ENCODE data around the gene NUTM2B.
"Not testable (repeated sequence)": the region's sequence is repeated elsewhere in the genome, so short reads cannot be mapped to it uniquely, and the experiment has no call there.

NUTM2B gene, protein sequence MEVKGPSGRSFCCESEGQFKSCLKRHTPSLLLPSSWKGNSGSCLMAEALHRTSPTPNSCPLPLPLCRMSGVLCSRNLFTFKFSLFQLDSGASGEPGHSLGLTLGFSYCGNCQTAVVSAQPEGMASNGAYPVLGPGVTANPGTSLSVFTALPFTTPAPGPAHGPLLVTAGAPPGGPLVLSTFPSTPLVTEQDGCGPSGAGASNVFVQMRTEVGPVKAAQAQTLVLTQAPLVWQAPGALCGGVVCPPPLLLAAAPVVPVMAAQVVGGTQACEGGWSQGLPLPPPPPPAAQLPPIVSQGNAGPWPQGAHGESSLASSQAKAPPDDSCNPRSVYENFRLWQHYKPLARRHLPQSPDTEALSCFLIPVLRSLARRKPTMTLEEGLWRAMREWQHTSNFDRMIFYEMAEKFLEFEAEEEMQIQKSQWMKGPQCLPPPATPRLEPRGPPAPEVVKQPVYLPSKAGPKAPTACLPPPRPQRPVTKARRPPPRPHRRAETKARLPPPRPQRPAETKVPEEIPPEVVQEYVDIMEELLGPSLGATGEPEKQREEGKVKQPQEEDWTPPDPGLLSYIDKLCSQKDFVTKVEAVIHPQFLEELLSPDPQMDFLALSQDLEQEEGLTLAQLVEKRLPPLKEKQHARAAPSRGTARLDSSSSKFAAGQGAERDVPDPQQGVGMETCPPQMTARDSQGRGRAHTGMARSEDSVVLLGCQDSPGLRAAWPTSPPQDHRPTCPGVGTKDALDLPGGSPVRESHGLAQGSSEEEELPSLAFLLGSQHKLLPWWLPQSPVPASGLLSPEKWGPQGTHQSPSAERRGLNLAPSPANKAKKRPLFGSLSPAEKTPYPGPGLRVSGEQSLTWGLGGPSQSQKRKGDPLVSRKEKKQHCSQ

DNA sequence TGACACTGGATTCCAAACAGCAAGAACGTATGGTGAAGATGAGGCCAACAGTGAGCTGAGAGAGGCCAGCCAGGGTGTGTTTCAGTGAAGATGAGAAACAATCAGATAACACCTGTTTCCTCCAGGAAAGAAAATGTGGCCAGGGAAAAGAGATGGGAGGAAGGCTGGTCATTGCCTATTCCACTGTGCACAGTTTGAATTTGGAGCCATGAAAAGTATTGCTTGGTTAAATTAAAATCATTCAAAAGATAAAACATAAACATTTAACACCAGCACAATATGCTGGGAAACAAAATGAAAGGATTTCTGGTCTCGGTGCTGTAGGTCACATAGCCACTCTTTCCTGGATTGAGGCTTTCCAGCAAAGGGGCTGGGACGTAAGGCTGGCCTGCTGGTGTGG lies at the start of gene NUTM2B:
NUTM2B (plus strand) TSS at position 301 of the 400 bp plus-strand sequence. CDS start 383 bp downstream, outside the sequence.
- not testable (repeated sequence) for DNase-seq

DNA sequence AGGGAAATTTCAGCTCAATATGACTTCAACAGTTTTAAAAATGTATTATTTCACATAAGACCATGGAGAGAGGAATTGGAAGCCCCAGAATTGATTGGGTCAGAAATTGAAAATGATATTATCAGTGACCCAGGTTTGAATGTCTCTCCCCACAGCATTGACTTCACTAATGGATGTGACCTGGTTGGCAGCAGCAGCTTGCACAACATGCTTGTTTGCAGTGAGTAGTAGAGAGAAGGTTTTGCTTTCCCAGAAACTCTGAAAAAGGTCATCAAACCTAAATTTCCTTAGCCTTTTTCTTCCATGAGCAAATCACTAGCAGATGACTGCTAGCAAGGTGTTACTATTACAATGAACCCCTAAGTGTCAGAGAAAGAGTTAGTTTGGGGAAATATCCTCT lies 39.7 kb upstream of the NUTM2B start:
- DNase-seq: not testable (repeated sequence)

DNA sequence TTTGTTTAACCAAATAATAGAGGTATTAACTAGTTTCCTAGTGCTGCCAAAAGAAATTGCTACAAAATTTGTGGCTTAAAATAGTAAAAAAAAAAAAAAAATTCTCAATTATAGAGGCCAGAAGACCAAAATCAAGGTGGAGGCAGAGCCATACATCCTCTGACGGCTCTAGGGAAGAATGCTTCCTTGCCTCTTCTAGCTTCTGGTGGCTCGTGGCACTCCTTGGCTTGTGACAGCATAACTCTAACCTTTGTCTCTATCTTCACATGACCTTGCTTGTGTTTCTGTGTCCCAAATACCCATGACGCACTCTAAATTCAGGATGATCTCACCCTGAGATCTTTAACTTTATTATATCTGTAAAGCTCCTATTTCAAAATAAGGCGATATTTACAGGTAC lies 38.3 kb upstream of the NUTM2B start:
- not testable (repeated sequence) for DNase-seq

DNA sequence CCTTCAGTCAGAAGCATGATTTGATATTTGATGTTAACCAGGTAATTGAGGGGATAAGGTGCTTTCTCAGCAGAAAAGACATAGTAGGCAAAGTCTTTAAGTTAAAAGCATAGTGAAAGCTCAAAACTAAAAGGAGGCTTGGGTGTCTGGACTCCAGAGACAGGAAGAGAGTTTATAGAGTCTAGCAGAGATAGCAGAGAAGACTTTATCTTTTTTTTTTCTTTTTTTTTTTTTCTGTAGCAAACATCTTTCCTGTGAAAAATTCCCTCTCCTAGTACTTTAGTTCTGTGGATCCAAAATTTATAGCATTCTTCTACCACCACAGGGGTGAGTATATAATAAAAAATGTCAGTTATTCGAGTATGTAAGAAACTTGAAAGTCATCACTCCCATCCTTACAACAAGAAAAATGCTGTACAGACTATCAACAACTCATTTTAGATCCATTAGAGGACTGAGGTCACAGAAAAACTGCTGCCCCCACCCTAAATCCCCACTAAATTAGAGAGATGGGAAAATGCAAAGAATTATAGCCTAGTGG lies 33.7 kb upstream of the NUTM2B start:
- DNase-seq: not testable (repeated sequence)

DNA sequence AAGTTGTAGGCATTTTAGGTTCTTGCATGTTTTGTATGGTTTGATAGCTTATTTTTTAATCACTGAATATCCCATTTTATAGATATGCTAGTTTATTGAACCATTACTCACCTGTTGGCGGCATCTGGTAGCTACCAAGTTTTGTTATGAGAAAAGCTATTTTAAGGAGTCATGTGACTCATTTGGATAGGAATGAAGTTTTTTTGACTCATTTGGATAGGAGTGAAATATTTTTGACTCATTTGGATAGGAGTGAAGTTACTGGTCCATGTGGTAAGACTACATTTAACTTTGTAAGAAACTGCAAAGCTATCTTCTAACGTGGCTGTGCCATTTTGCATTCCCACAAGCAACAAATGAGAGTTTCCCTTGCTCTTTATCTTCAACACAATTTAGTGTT lies 28.1 kb upstream of the NUTM2B start:
- not testable (repeated sequence) for DNase-seq

DNA sequence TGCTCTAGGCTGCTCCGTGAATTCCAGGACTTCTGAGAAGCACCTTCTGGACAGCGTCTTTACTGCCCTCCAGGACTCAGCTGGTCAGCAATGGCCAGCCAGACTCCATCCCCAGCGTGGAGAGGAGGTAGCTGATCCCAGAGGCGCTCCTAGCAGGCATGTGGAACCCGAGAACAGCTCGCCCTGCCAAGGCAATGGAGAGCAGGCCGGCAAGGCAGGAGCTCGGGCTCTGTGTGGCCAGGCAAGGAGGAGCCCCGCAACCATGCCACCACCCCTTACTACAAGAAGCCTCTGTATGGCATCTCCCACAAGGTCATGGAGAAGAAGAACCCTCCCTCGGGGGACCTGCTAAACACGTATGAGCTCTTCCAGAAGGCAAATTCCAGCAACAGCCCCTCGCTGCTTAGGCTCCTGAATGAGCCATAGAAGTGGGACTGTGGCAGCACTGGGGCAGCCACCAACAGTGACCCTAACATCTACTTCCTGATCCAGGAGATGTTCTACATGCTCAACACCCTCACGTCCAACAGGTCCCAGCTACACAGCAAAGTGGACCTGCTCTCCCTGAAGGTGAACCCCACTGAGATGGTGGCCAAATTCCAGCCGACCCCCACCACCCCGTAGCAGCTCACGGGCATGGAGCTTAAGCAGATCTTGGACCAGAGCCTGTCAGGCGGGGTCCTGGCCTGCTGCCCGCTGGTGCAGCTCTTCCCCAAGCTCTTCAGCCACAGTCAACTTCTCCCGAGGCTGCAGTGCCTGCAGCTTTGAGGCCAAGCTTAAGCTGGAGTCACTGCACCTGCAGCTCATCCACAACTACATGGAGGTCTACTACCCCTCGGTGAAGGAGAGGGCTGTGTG lies 19.8 kb upstream of the NUTM2B start:
- not testable (repeated sequence) for DNase-seq

DNA sequence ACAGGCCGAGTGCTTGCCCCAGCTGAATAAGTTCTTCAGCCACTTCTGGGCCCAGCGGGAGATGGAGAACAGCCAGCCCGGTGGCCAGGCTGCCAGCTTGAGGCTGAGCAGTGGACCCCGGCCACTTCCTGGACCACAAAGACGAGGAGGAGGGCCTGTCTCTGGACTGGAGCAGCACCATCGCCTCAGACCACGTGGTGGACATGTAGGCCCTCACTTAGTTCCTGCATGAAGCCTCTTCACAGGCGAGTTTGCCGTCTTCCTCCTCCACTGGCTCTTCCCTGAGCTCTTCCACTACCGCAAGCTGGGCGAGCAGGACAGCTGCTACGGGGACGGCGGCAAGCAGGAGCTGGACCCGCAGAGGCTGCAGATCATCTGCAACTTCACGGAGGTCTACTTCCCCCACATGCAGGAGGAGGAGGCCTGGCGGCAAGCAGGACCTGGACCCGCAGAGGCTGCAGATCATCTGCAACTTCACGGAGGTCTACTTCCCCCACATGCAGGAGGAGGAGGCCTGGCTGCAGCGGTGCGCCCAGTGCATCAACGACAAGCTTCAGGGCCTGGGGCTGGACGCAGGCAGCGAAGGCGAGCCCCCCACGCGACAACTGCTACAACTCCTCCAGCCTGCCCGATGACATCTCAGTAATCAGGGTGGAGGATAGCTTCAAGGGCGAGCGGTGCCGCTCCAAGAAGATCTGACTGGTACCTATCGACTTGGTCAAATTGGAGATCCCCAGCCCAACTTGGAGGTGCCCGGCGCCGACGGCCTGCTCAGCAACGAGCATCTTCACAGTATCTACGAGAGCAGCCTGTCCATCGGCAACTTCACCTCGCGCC lies 18.9 kb upstream of the NUTM2B start:
- not testable (repeated sequence) for DNase-seq

DNA sequence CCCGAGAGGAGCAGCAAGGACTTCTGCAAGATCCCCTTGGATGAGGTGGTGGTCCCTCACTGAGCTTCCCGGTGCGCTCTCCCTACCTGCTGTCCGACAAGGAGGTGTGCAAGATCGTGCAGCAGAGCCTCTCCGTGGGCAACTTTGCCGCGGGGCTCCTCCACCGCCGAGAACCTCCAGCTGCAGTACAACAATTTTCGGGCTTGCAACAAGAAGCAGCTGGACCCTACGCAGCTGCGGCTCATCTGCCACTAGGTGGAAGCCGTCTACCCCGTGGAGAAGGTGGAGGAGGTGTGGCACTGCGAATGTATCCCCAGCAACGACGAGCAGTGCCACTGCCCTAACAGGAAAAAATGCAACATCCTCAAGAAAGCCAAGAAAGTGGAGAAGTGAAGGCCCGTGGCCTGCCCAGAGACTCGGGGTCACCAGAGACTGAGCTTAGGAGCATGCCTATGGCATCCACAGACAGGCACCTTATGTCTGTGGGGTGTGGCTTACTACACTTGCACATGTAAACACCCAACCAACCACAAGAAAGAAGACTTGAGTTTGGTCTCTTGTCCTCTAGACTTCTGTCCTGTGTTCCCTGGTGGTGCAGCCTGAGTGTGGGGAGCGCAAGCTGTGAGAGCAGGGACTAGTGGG lies 17.9 kb upstream of the NUTM2B start:
- DNase-seq: not testable (repeated sequence)

DNA sequence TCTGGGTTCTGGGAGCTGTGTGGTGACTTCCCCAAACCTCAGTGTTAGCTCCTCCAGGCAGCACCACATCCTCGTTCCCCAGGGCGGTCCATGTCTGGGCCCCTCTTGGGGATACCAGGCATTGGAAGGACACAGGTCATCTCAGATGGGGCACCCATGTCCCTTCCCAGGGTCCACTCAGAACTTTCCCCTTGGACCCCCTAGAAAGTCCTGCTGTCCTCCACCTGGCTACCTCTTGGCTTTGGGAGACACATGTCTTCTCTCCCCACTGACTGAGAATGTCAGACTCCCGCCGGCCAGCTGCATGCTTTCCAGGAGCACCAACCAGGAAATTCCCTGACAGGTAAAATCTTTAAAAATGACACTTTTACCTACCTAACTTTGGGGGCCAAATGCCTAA lies 16.4 kb upstream of the NUTM2B start:
- not testable (repeated sequence) for DNase-seq

DNA sequence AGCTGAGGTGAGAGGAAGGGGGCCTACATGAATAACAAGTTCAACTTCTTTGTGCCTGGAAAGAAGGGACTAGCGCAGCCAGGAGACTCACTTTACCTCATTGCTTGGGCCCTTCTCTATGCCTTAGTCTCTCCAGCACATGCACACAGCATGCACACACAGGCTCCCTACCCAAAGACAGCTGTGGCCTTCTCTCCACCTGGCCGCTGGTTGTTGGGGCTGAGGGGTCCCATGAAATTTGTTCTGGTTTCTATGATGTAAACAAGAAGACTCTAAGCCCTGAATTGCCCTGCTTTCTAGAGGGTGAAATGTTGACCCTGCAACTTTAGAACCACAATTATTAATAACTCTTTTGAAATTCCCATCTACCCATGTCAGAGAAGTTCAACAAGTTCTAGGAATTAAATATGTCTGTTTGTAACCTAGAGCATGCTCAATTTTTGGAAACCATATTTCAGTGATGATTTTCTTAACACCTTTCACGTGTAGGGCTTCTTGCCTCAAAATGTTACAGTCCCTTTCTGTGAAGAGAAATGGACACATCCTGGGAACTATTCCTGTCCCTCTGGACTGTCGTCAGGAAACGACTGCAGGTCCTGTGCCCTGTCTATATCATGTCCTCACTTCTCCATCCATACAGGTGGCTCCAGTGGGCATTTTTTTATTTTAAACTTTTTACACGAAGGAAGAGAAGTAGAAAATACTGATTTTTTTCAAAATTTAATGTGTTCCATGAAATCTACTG lies 15.4 kb upstream of the NUTM2B start:
- DNase-seq: not testable (repeated sequence)

DNA sequence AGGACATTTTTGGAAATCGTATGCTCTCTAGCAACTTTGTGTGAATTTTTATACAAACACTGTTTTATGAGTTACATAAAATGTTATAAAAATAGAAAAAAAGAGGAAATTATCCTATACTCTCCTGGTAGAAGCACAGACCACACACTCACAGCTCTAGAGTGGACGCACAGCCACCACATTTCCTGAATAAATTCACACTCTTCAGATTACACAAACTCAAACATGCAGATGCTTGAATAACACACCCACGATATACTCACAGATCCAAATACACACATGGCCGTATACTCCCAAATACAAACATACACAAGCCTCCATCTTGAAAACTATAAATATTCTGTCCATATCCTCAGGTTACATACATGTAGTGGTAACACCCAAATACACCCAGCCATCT lies 14.2 kb upstream of the NUTM2B start:
- not testable (repeated sequence) for DNase-seq

DNA sequence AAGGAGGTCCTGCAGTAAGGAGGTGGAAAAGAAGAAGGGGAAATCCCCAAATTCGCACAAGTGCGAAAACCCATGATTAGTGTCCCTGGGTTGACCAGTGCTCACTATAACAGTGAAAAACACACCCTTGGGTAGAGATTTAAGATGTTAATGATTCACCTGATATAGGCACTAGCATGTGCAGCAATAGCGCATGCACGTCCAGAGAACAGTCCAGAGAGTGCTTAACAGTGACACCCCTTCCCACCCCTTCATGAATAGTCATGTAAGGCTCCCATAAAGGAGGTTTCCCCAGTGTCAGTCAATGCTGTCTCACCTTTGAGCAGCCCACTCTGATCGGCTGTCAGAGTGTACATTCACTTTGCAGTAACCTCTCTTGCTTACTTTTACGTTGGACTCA lies 6.4 kb upstream of the NUTM2B start:
- not testable (repeated sequence) for DNase-seq

DNA sequence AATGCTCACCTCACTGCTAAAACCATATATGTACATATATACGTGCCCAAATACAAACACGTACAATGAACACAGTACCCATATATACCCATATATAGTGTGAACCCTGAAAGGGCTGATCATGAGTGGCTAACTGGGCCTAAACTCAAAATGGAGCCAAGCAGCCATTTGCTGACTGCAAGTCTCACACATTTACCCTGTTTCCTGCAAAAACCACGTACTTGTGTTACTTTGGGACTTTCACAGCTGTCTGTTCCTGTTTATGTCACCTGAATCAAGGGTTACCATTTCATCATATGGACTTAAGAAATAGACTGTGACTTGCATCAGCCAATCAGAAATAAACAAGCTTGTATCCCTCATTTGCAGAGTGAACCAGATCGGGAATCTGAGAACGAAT lies 5.9 kb upstream of the NUTM2B start:
- DNase-seq: not testable (repeated sequence)

DNA sequence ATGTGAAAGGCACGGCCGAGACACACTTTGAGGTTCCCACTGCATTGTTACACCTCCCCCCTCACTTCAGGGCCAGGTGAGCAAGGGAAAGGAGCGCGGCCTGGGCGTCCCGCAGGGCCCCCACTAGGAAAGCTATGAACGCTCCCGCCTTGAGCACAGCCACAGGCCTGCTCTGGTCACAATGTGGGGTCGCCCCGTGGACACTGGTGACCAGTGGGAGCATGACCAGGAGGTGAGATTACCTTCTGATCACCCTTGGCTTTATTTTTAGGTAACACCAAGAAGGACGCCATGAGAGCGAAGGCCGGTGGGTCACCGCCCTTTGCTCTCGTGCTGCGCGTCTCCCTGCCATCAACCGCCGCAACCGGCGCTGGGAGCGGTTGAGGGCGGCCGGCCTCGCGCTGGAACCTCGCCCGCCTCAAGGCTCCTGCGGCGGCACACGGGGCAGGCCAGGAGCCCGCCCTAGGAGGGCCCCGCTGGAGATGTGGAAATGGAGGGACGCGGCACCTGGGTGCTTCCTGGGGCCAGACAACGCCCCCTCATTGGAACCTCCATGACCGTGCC lies 2.6 kb upstream of the NUTM2B start:
- DNase-seq: not testable (repeated sequence)

DNA sequence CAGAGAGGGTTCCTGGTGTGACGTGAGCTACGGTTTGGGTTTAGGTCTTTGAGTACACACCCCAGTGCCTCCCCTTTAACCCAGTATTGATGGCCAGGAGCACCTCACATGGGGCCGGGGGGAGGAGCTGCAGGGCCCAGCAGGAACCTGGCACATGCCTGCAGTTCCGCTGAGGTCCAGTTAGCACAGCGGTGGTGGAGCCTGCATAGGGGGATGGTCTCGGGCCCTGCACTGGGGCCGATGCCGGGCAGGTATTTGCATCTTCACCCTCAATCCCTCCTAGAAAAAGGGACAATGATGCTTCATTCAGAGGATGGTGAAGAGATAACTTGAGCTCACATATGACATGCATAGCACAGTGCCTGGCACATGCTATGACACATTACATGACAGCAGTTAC lies 4.0 kb downstream of the NUTM2B start:
- not testable (repeated sequence) for DNase-seq

DNA sequence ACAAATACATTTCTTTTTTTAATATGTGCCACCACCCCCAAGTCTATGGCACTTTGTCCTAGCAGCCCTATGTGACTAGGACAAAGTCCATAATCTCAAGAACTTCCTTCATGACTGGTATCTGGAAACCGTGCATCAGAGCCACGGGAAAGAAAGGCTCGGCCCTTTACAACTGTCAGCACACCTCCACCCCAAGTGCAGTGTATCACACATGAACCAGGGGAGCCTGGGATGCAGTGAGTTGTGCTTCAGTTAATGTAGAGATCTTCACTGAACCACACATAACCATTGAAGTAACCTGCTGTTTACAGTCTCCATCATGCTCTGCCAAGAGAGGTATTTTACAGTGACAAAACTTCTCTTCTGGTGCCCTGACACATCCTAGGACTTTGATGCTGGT lies 11.9 kb downstream of the NUTM2B start:
- not testable (repeated sequence) for DNase-seq

DNA sequence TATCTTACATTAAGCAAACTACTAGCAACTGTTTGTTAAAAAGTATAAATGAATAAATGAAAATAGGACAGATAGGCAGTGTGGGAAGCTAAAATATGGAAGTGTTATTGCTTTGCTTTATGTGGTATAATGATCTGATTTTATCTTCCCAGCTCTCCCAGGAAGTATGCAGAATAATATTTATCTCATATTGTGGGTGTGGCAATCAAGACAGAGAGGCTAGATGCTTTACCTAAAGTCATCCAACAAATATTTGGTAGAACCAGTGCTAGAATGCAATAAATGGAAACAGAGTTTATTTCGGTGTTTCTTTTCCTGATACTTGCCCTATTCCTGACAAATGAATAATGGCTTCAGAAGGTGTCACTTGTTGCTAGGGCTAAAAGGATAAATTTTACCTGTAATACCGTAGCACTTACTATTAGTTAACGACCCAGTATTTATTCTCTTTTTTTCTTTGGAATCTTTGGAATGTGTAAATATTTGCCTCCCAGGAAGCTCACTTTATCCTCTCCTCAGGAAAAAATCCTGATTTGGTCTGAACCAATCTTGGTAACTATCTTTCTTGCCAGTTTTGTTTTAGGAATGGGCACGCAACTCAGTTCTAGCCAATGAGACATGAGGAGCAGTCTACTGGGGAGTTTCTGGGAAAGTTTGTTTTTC lies 14.0 kb downstream of the NUTM2B start:
- DNase-seq: not testable (repeated sequence)

DNA sequence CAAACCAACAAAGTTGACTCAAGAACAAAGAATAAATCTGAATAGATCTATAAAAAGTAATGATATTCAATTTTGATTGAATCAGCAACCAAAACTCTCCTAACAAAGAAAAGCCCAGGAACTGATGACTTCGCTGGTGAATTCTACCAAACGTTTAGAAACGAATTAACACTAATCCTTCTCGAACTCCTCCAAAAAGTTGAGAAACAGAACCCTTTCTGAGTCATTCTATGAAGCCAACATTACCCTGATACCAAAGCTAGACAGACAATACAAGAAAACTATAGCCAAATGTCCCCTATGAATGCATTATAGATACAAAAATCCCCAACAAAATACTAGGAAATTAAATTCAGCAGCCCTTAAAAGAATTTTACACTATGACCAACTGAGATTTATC lies 17.0 kb downstream of the NUTM2B start:
- not testable (repeated sequence) for DNase-seq

All from nucleus accumbens (tissue), 56 donors.